Hematopoietic multipotent progenitor cell treated with erythropoietin and hydrocortisone succinate and interleukin-3 and kit ligand, for 15 days (in vitro differentiated cells): ENCODE data around the gene RELL1.

ENCODE experiments used
- DNase-seq: peaks from one replicate; pipeline ENCODE4 v3.0.0-alpha.2; 2015; ENCODE audit warnings: low spot score

RELL1 gene

DNA sequence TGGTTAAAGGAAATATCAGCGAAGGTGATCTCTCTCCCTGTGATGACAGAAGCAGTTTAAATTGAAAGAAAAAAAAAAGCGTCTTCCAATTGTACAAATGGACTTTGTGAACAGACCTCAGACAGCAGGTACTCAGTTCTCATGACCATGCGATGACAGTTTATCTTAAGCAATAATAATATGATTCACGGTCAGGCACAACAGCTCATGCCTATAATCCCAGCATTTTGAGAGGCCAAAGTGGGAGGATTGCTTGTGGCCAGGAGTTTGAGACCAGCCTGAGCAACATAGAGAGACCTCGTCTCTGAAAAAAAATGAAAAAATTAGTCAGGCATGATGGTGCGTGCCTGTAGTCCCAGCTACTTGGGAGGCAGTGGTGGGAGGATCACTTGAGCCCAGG, 51.0 kb downstream of the RELL1 start:
- no peak for DNase-seq

DNA sequence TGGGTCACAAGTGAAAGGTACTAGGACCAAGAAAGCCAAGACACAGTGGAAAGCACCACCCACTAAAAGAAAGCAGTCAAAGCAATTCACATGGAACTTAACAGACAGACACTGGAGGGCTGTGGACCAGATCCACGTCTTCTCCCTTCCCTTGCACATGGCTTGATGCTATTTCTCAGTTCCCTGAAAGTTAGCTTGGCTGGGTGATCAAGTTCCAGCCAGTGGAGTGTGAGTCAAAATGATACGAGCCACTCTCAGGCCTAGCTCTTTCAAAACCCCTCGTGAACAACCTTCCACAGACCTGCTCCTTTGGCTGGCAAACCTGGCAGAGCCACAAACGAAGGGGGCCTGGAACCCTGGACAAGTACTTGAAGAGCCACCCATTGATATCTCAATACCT, 52.0 kb downstream of the RELL1 start:
- no peak for DNase-seq

DNA sequence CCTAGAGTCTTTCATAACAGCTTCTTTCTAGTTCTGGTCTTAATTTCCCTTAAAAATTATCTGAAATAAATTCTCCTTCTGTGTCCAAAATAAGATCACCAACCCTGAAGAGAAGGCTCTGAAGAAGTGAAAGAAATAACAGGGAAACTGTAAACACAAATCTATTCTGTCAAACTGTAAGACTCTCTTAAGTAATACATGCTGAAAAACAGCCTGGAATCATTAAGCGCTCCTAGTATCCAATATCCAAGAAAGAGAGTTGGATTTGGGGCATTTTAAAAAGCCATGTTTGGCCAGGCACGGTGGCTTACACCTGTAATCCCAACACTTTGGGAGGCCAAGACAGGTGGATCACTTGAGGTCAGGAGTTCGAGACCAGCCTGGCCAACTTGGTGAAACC, 53.3 kb downstream of the RELL1 start:
- no peak for DNase-seq

DNA sequence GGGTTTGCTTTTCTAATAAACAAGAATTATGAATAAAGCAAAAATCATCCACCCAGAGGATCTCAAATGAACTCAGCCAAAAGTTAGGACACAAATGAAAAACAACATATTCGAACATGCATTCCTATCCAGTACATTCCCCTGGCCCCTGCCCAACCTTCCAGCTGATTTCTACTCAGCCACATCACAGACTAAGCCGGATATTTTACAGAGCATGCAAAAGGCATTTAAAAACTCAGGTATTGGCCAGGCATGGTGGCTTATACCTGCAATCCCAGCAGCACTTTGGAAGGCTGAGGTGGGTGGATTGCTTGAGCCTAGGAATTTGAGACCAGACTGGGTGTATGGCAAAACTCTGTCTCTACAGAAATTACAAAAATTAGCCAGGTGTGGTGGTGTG, 54.6 kb downstream of the RELL1 start:
- no peak for DNase-seq

DNA sequence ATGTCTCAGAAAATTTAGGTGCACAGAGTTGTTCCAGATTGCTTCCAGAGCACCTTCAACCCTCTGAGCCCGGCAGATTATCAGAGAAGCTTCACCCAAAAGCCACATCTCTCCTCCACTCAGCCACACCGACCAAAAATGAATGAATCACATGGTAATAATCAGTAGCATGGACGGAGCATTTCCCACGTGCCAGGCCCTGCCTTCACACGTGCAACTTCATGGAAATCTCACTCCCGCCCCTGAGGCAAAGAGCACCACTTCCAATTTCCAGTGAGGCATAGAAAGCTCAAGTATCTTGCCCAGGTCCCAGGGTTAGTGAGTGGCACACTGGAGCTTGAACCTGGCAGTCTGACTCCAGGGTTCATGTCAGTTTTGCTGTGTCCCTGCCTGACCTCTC, 56.5 kb downstream of the RELL1 start:
- DNase-seq, result no peak

DNA sequence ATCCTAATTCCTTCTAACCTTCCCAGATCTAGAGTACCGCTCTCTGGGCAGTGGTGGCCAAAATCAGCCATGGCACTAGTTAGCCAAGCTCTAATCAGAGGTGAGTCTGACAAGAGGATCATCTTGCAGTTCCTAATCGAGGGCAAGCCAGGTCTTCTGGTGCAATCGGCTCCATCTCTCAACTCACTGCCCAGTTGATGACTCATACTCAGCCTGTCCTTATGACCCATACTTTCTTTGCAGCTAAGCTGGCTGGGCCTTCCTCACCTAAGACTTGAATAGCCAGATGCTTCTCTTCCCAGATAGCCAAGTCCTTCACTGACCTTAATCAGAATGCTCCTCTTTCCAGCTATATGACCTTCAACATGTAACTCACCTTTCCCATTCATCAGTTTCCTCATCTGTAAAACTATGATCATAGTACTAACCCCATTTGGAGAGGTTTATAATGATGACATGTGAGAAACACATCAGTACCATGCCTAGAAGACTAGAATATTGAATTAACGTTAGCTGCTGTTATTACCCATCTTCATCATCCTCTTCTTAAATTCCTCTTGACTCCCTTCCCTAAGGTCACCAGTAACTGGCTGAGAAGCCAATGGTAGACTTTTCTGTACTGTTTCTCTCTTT, 57.1 kb downstream of the RELL1 start:
- DNase-seq, result no peak

DNA sequence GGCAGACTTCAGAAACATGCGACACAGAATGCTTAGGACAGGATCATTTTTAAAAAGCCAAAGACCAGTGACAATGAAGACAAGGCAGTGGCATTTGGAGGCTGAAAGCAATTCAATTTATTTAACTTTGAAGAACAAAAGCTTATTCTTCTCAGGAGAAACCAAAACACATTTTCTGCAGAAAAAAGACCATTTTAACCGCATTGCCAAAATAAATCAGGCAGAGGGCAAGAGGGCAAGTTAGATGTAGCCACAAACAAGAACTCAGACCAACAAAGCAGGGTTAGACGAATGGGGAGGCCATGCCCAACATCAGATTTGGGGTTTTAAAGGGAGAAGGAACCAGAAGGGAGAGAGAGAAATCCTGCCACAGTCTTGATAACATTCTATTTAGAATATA, 58.9 kb downstream of the RELL1 start:
- no peak for DNase-seq

DNA sequence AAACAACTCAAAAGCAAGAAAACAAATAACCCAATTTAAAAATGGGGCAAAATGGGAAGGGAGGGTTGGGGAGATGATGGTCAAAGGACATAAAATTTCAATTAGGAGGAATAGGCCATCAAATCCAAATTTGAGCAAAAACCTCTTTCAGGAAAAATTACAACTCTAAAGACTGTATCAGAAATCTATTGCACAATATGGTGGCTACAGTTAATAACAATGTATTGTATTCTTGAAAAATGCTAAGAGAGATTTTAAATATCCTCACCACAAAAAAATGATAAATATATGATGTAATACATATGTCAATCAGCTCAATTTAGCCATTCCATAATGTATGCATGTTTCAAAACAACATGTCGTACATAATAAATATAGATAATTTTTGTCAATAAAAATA, 60.7 kb downstream of the RELL1 start:
- no peak for DNase-seq

DNA sequence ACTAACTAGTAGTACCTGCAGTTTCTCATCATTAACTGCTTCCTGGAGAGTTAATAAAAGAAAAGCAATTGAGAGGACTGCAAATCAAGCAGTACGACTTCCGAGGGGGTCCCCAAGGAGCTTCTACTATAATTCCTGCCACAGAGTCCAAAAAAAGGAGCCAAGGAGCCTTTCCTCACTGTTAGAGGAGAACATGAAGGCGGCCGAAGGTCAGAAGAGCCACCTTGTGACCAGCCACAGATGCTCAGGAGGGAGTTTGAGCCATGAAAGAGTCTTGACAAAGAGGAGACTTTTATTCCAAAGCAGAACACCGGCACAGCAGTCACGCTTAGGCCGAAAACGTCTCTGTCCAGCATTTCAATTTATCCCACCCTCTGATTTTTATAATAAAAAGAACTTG, 62.2 kb downstream of the RELL1 start:
- no peak for DNase-seq

DNA sequence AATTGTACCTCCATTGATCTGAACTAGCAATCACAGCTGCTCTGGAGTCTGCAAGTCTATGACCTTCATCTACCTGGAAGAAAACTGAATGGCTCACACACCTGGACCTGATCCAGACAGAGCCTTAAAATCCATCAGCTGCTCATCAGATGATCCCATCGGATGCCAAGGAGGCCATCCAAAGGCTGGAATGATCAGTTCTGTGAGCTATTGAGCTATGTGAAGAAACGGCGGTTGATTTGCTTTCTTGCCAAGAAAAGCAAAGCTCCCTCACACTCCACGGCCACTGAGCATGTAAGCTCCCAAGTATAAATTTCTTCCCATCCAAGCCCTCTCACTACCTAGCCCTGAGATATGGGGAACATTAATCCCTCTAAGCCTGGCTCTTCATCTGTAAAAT, 63.1 kb downstream of the RELL1 start:
- DNase-seq, result no peak

DNA sequence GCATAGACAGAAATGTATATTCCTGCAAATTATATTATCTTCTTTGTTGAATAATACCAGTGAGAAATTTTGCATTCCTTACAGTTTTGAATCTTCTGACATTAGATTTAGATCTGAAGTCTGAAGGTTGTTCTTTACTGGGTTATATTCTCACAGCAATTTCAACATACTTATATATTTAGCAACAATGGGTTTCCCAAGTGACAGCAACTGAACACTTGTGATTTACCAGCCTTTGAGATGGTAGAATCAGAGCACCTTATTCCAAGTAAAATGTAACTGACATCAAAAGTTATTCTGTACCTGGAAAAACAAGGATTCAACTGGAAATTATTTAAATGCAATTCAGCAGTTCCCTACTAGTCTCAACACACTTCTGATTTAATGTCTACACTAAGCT, 66.0 kb downstream of the RELL1 start:
- DNase-seq, result no peak

DNA sequence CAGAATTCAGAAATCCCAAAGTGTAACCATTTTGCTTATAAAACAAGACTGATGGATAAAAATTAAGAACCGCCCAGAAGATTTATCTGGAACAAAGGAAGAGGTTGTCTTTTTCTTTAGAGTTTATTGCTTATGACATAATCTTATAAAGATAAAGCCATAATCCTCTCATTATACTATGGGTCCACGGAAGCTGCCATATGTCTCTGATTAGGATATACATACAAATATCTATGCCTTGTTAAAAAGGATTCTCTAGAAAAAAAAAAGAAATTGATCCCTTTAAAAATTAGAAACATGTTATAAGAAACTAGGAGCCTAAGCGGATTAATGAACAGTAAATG, 70.5 kb downstream of the RELL1 start:
- no peak for DNase-seq

DNA sequence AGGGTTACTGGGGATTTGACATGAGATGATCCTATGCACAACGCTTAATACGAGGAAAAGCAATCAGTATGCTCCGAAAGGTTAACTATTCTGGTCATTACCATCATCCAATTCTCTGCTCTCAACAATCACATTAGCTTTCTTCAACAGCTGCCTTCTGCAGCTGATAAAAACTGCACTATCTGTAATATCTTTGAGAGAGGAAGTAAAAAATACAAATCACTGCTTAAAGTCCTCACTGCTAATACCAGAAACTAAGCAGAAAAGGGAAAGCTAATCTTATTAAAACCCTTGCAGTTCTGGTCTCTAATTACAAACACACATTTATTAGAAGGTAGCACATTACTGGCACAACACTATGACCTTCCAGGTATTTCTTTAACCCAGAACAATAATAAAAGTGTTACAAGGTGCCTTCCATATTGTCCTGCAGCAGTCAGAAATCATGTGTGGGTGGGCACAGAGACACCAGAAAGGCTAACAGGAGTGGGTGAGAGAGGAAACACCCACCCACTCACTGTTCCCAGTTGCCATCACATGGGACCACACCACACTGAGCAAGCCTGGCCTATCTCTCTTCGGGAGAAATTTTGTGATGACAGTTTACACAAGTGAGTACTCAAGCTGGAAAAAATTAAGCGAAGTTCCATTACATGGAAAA, 71.0 kb downstream of the RELL1 start:
- no peak for DNase-seq

DNA sequence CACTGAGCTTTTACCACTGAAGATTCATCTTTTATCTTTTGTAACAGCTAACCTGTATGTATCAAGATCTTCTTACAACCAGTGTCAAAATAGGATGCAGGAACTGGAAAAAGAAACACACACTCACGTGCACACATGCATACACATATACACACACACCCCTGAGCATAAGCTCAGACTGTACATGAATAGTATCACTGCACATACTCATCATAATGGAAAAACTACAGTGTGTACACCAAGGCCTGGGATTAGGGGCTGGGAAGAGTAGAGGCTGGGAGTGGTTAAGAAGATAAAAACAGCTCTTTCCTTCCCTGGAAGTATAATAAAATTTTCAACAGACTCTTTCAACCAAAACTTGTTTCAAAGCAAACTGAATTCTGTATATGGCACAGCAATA, 73.4 kb downstream of the RELL1 start:
- DNase-seq, result no peak

DNA sequence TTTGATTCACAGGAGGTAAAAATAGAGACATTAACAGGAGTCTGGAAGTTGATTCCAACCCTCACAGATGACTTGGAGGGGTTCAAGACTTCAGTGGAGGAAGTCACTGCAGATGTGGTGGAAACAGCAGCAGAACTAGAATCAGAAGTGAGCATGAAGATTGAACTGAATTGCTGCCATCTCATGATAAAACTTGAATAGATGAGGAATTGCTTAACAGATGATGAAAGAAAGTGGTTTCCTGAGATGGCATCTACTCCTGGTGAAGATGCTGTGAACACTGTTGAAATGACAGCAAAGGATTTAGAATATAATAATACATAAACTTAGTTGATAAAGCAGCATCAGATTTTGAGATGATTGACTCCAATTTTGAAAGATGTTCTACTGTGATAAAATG, 76.5 kb downstream of the RELL1 start:
- DNase-seq, result no peak

DNA sequence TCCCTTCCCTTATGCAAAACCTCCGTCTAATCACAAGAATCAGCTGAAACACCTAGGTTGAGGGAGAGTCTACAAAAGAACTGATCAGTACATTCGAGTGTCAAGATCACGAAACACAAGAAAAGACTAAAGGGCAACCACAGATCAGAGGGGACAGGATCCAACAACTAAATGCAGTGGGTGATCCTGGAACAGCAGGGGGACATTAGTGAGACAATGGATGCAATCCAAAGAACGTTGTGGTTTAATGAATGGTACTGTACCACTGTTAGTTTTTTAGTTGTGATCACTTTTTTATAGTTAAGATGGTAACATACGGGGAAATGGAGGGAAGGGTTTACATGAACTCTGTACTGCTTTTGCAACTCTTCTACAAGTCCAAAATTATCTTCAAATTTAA, 79.2 kb downstream of the RELL1 start:
- no peak for DNase-seq

DNA sequence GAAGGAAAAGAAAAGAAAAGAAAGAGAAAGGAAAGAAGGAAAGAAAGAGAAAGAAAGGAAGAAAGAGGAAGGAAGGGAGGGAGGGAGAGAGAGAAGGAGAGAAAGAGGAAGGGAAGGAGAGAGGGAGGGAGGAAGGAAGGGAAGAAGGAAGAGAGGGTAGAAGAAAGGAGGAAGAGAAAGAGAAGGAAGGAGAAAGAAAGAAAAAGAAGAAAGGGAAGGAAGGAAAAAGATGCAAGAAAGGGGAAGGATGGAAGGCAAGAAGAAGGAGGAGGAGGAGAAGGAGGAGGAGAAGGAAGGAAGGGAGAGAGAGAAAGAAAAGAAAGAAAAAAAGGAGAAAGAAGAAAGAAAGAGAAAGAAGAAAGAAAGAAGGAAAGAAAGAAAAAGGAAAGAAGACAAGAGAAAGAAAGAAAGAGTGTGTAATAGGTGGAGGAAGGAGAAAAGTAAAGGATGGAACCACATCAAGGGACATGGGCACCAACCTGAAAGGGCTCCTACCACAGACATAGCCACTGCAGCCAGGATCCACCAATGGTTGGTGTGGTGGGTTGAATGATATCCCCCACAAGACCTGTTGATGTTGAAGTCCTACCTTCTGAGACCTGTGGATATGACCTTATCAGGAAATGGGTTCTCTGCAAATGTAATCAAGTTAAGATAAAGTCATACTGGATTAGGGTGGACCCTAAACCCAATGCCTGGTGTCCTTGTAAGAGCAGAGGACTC, 80.2 kb downstream of the RELL1 start:
- no peak for DNase-seq

DNA sequence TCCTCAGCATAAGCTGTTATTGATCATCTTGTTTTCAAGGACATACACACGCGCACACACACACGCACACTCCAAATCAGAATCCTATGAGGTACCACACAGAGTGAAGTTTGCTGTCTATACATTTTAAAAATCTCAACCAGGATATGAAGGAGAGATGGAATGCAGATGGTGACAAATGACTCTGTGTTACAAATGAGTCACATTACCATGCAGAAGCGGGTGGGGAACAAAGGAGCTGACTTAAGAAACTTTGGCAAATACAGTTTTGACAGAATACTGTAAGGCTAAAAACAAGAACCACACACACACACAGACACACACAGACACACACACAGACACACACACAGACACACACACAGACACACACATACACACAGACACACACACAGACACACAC, 81.7 kb downstream of the RELL1 start:
- no peak for DNase-seq

DNA sequence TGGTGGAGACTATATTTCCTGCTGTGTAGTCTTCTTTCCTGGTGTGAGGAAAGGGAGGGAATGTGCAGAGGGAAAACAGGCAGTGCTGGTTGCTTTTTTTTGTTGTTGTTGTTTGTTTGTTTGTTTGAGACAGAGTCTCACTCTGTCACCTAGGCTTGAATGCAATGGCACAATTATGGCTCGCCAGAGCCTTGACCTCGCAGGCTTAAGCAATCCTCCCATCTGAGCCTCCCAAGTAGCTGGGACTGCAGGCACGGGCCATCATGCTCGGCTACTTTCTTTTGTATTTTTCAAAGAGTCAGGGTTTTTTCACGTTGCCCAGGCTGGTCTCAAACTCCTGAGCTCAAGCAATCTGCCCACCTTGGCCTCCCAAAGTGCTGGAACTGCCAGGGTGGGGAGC, 82.5 kb downstream of the RELL1 start:
- no peak for DNase-seq

DNA sequence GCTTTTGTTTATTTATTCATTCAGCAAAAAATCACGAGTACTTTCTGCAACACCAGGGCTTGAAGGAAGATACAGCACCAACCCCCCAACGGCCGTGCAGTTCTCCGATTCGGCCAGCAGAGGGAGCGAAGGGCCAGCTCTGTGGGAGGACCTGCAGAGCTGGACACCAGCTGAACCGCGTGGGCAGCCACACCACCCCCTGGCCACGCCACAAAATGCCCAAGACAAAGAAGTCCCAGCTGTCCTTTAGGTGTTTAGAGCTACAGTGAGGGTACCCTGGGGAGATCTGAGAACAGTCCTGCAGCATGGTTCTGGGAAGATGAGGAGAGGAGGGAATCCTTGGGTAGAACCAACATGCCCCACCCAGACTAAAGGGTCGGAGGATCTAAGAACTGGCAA, 83.1 kb downstream of the RELL1 start:
- DNase-seq, result peak; percentile 68

DNA sequence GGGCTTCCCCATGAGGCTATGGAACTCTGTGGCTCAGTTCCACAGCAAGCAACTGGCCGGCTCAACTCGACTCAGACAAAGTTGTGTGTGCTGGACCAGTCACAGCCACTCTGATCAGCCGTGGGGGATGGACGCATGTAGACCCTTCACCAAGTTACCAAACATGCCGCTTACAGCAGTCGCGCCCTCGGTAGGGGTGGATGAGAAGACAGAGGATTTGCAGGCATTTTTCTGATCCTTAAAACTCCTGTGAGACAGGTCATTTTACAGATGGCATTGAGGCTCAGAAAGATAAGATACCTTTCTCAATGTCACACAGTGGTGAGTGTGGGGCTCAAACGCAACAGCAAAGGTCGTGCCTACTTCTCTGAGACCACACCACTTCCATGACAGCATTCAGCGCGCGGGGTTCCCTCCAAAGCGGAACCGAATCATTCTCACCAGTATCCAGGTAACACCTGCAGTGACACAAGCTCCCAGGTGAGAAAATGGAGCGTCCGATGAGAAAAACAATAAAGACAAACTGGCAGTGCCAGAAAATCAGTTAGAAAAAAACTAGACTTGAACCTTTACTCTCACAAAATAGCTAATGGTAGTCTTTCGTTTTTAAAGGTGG, 83.6 kb downstream of the RELL1 start:
- no peak for DNase-seq

DNA sequence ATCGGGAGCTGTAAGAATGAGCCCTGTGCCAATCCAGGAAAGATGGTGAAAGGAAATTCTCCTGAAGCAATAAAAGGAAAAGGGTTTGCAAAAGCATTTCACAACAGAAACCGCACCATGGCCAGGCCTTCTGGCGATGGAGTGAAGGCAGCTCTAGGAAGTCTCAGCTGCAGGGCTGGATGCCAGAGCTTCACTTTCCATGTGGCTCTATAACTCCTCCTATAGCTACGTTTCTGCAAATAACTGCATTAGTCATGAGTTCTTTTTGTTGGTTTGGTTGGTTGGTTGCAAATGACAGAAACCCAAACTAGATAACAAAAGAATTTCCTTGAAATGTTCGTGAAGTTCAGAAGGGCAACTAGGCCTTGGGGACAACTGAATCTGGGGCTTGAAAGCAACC, 84.6 kb downstream of the RELL1 start:
- DNase-seq, result no peak

DNA sequence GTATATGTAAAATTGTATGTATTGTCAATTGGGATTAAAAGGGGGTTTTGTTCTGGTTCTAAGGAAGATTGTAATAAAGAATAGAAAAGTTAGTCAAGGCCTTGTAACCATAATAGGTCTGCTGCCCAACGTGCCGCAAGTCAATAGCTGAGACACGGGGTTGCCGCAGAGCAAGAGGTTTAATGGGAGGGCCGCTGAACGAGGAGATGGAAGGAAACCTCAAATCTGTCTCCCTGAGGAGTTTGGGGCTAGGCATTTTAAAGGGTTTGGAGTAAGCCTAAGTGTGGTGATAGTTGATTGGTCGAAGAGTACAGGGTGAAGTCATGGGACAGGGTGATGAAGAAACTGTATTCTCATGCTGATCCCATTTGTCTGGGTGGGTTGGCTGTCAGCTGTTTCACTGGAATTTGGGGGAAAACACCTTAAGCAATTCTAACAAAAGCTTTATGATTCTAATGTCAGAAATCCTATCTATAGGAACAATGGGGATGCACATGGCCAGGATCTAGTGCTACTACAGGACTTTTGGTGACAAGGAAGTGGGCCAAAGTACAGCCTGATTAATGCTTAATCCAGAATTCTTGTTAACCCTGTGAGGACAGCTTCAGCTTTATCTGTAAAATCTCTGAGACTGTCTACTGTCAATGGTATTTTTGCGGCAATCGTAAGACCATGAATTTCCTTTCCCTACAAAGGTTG, 86.9 kb downstream of the RELL1 start:
- no peak for DNase-seq
